Ascending aorta (tissue), 2 donors: ENCODE results near the gene UFD1. TPM values are rescaled to one million over a fixed set of nuclear protein-coding genes. Genes with fewer than 3 reads are reported as not detected.
A peak's percentile ranks its signal among the peaks of the same experiment; 100 is the strongest.

Experiments used
- DNase-seq, 2 donors: peaks; one replicate each; pipeline ENCODE4 v3.0.0-alpha.2; 2019; ENCODE audit warnings: low spot score in 2 of 2
- H3K27ac ChIP-seq, 2 donors: fragments of 200-600 bp; sonication (generic); one replicate each; pipeline ENCODE4 v1.5.1; 2016 to 2017; ENCODE audit warnings: mild to moderate bottlenecking in 1 of 2
- H3K27me3 ChIP-seq: fragments of 200-600 bp; sonication (generic); one replicate; pipeline ENCODE4 v1.5.1; 2017
- H3K36me3 ChIP-seq, 2 donors: fragments of 200-600 bp; sonication (generic); one replicate each; pipeline ENCODE4 v1.5.1; 2016
- H3K4me1 ChIP-seq, 2 donors: fragments of 200-600 bp; sonication (generic); one replicate each; pipeline ENCODE4 v1.5.1; 2016 to 2017; ENCODE audit warnings: mild to moderate bottlenecking in 1 of 2
- H3K4me3 ChIP-seq, 2 donors: fragments of 200-600 bp; sonication (generic); one replicate each; pipeline ENCODE4 v1.5.1; 2016 to 2017; ENCODE audit warnings: mild to moderate bottlenecking in 1 of 2
- H3K9me3 ChIP-seq, 2 donors: fragments of 200-600 bp; sonication (generic); one replicate each; pipeline ENCODE4 v1.5.1; 2016
- intact Hi-C: fragments of 100-400 bp; cut with DNase I; formaldehyde crosslinking; loops from one replicate; pipeline ENCODE4 v1.15.1; 2023
- total RNA-seq: library from RNA; depleted of rRNA; stranded (reverse); fragments of >200 nt; gene quantifications from one replicate; pipeline ENCODE4 v1.1.0, GENCODE V29; 2016
- TF ChIP-seq, protein P1 (sequence below), 3 experiments: fragments of 200-600 bp in 2 of 3; fragments of 450-650 bp in 1 of 3; sonication (generic) in 2 of 3; IDR thresholded peaks; one replicate each; pipeline ENCODE4 v1.5.1; 2016 to 2019; ENCODE audit warnings: antibody characterized with exemption in 3 of 3, mild to moderate bottlenecking in 1 of 3, moderate library complexity in 1 of 3

The UFD1 gene
- total RNA-seq, 1 donor from 2014 or later = 81.5 TPM

DNA sequence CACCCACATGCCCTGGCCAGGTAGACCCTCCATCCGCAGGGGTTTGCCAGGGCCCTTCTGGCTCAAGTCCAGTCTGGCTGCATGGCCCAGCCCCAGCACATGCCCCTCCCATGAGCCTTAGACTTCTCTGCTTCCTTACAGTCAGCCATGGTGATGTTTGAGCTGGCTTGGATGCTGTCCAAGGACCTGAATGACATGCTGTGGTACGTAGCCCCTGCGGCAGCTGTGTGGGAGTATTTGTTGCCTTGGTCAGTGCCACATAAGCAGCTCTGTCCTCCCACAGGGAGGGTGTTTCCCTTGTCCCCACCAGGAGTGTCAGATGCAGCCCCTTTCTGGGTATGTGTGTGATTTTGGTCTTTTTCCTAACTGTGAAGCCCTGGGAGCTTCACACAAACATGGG, 18.3 kb upstream of the UFD1 start:
- TF ChIP-seq, protein P1, sequence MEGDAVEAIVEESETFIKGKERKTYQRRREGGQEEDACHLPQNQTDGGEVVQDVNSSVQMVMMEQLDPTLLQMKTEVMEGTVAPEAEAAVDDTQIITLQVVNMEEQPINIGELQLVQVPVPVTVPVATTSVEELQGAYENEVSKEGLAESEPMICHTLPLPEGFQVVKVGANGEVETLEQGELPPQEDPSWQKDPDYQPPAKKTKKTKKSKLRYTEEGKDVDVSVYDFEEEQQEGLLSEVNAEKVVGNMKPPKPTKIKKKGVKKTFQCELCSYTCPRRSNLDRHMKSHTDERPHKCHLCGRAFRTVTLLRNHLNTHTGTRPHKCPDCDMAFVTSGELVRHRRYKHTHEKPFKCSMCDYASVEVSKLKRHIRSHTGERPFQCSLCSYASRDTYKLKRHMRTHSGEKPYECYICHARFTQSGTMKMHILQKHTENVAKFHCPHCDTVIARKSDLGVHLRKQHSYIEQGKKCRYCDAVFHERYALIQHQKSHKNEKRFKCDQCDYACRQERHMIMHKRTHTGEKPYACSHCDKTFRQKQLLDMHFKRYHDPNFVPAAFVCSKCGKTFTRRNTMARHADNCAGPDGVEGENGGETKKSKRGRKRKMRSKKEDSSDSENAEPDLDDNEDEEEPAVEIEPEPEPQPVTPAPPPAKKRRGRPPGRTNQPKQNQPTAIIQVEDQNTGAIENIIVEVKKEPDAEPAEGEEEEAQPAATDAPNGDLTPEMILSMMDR (IDR thresholded peaks at IDR 0.05) = no peak
- no peak overlapping the region for H3K27ac ChIP-seq
- intact Hi-C loops = no loop called here

DNA sequence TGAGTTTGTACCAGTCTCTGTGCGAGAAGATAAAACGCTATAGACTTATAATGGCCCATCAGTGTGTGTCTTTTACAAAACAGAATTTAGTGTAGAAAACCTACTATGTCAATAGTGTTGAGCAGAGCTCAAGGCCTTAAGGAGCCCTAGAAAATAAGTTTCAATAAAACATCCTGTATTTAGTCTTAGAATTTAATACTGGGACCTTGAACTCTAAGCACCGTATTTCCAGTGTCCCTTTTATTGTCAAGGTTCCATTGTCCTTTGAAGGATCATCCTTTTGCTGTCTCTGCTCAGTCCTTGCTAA, 17.3 kb upstream of the UFD1 start:
- intact Hi-C loops = no loop called here
- no peak for DNase-seq
- TF ChIP-seq, protein P1 (IDR thresholded peaks at IDR 0.05) = no peak

More for the DNA sequence above, 18.3 kb upstream of the UFD1 start:
- DNase-seq = peak in 1 of 2 donors; percentile 50
- Histone ChIP-seq H3K27me3 (no peaks in the 10 kb centered on the region), H3K36me3 (no peaks in the 10 kb centered on the region), H3K9me3 (no peaks in the 10 kb centered on the region), H3K4me1 (no peaks in the 10 kb centered on the region), H3K4me3 (no peak overlapping the region)

DNA sequence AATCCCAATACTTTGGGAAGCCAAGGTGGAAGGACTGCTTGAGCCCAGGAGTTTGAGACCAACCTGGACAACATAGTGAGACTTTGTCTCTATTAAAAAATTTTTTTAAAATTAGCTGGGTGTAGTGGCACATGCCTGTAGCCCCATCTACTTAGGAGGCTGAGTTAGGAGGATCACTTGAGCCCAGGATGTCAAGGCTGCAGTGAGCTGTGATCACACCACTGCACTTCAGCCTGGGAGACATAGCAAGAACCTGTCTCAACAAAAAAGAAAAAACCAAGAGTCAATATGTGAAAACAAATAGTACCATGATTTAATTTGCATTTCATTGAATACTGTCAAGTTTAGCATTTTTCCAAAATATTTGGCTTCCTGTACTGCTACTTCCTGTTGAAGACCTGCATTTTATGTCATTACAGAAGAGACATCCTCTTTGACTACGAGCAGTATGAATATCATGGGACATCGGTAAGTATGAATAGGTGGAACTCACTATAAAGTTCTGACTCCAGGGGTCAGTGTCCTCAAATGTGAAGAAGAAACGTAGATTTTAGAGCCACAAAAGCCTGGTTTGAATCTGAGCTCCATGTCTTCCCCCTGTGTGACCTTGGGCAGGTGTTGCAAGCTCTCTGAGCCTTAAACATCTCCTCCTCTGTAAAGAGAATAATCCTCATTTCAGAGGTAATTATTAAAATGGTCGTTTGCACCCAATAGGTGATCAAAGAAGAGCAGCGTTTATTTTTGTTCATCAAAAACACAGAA, 16.8 kb upstream of the UFD1 start:
- no peaks in the 10 kb centered on the region for H3K4me1 ChIP-seq
- TF ChIP-seq, protein P1 (IDR thresholded peaks at IDR 0.05) = no peak
- no peaks in the 10 kb centered on the region for H3K36me3 ChIP-seq
- H3K9me3 ChIP-seq = no peaks in the 10 kb centered on the region
- no peak overlapping the region for H3K4me3 ChIP-seq
- H3K27ac ChIP-seq = no peak overlapping the region
- intact Hi-C loops = no loop called here
- no peak for DNase-seq
- H3K27me3 ChIP-seq = no peaks in the 10 kb centered on the region

More for the DNA sequence above, 17.3 kb upstream of the UFD1 start:
- Histone ChIP-seq H3K4me3 (no peak overlapping the region), H3K36me3 (no peaks in the 10 kb centered on the region), H3K27ac (no peak overlapping the region), H3K9me3 (no peaks in the 10 kb centered on the region), H3K27me3 (no peaks in the 10 kb centered on the region), H3K4me1 (no peaks in the 10 kb centered on the region)

DNA sequence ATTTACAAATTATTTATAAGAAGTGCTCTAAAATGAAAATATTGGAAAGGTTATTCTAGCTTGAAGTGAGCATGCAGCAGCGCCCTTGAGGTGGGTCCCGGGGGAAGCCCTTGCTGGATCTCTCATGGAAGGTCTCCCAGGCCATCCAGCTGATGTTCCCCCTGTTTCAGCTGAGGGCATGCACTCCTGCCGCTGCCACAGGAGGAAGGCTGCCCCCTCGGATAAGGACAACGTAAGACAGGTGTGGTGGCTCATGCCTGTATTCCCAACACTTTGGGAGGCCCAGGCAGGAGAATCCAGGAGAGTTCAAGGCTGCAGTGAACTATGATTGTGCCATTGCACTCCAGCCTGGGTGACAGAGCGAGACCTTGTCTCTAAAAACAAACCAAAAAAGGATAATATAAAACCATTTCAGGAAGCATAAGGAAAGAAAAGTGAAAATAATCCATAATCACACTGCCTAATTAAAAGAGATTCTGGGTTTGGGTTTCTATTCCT, 15.7 kb upstream of the UFD1 start:
- Histone ChIP-seq H3K27me3 (no peaks in the 10 kb centered on the region), H3K27ac (no peak overlapping the region), H3K4me3 (no peak overlapping the region), H3K36me3 (no peaks in the 10 kb centered on the region), H3K9me3 (no peaks in the 10 kb centered on the region), H3K4me1 (no peaks in the 10 kb centered on the region)
- DNase-seq = peak in 1 of 2 donors; percentile 31
- TF ChIP-seq, protein P1 (IDR thresholded peaks at IDR 0.05) = no peak
- intact Hi-C loops = no loop called here

DNA sequence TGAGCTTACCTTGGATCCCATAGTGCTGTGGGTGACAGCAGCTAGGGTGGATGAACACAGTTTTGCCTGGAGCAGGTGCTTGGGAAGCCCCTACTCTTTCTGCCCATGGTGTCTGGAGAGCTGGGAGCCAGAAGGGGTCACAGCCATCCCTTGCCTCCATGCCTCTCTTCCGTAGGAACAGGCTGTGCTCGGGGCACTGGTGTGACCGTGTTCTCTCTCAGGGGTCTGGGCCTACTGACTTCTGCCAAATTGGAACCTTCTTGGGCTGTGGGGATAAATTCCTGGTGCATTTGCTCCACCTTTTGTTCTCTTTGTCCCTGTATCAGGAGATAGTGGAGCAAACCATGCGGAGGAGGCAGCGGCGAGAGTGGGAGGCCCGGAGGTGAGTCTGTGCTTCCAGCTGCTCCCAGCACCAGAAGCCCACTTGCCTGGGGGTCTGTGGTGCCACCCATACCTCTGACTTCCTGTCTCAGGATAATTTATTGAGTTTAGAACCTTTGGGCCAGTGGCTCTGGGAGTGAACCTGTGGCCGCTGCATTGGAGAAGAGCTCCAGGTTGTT, 15.1 kb upstream of the UFD1 start:
- no peaks in the 10 kb centered on the region for H3K4me1 ChIP-seq
- no peak overlapping the region for H3K4me3 ChIP-seq
- TF ChIP-seq, protein P1 (IDR thresholded peaks at IDR 0.05) = no peak
- DNase-seq = peak in 1 of 2 donors; percentile 45
- no peaks in the 10 kb centered on the region for H3K27me3 ChIP-seq
- H3K36me3 ChIP-seq = no peaks in the 10 kb centered on the region
- no peak overlapping the region for H3K27ac ChIP-seq
- intact Hi-C loops = no loop called here
- no peaks in the 10 kb centered on the region for H3K9me3 ChIP-seq
